Ishikawa (cell line): ENCODE results near the gene MZB1.

Source experiments
- CEBPB ChIP-seq: IDR thresholded peaks from 2 replicates; pipeline ENCODE4 v1.6.1; 2012
- CREB1 ChIP-seq: IDR thresholded peaks from 2 replicates; pipeline ENCODE4 v1.6.1; 2012; ENCODE audit warnings: low read depth
- EGR1 ChIP-seq: IDR thresholded peaks from 2 replicates; pipeline ENCODE4 v1.6.1; 2012
- EP300 ChIP-seq: IDR thresholded peaks from 2 replicates; pipeline ENCODE4 v1.6.1; 2012; ENCODE audit warnings: borderline replicate concordance
- FOXM1 ChIP-seq: IDR thresholded peaks from 2 replicates; pipeline ENCODE4 v1.6.1; 2012; ENCODE audit warnings: low read depth, borderline replicate concordance
- MAX ChIP-seq: IDR thresholded peaks from 2 replicates; pipeline ENCODE4 v1.6.1; 2012
- NFIC ChIP-seq: IDR thresholded peaks from 2 replicates; pipeline ENCODE4 v1.6.1; 2012
- RAD21 ChIP-seq: IDR thresholded peaks from 2 replicates; pipeline ENCODE4 v1.6.1; 2012; ENCODE audit warnings: low read depth
- REST ChIP-seq: IDR thresholded peaks from 2 replicates; pipeline ENCODE4 v1.6.1; 2012; ENCODE audit warnings: low read depth, mild to moderate bottlenecking
- TAF1 ChIP-seq: IDR thresholded peaks from 2 replicates; pipeline ENCODE4 v1.6.1; 2012; ENCODE audit warnings: low read depth, mild to moderate bottlenecking
- TCF12 ChIP-seq: IDR thresholded peaks from 2 replicates; pipeline ENCODE4 v1.6.1; 2012; ENCODE audit warnings: low read depth
- TEAD4 ChIP-seq: IDR thresholded peaks from 2 replicates; pipeline ENCODE4 v1.6.1; 2012
- USF1 ChIP-seq: IDR thresholded peaks from 2 replicates; pipeline ENCODE4 v1.6.1; 2012
- YY1 ChIP-seq: IDR thresholded peaks from 2 replicates; pipeline ENCODE4 v1.6.1; 2012; ENCODE audit warnings: low read depth
- ZBTB7A ChIP-seq: IDR thresholded peaks from 2 replicates; pipeline ENCODE4 v1.6.1; 2012; ENCODE audit warnings: low read depth

MZB1 gene

GRCh38 chr5:139378101-139378825 lies 11.4 kb downstream of the MZB1 start:
- TF ChIP-seq RAD21, result no peak
- TF ChIP-seq CEBPB, result no peak
- TF ChIP-seq ZBTB7A, result no peak
- no peak for TF ChIP-seq CREB1
- no peak for TF ChIP-seq REST
- TF ChIP-seq NFIC, result no peak
- no peak for TF ChIP-seq EP300
- no peak for TF ChIP-seq MAX
- TF ChIP-seq USF1, result no peak
- TF ChIP-seq EGR1, result no peak
- no peak for TF ChIP-seq FOXM1
- no peak for TF ChIP-seq TCF12
- TF ChIP-seq TEAD4, result no peak
- TF ChIP-seq TAF1, result no peak
- TF ChIP-seq YY1, result no peak

- TF ChIP-seq EP300, result no peak
- no peak for TF ChIP-seq TEAD4
- TF ChIP-seq TCF12, result no peak
- TF ChIP-seq EGR1, result no peak
- no peak for TF ChIP-seq ZBTB7A
- TF ChIP-seq USF1, result no peak
- no peak for TF ChIP-seq CREB1
- TF ChIP-seq FOXM1, result no peak
- no peak for TF ChIP-seq NFIC
- TF ChIP-seq CEBPB, result no peak
- TF ChIP-seq RAD21, result no peak
- no peak for TF ChIP-seq TAF1
- no peak for TF ChIP-seq REST
Measured at GRCh38 chr5:139377226-139377625, 12.5 kb downstream of the MZB1 start.

- TF ChIP-seq EP300, result no peak
- no peak for TF ChIP-seq TCF12
- TF ChIP-seq ZBTB7A, result no peak
- no peak for TF ChIP-seq TAF1
- no peak for TF ChIP-seq TEAD4
Measured at GRCh38 chr5:139376364-139376763, 13.3 kb downstream of the MZB1 start.

GRCh38 chr5:139374909-139375308 lies 14.8 kb downstream of the MZB1 start:
- TF ChIP-seq RAD21, result no peak

- TF ChIP-seq EP300 (no peak), TEAD4 (no peak), NFIC (no peak), YY1 (no peak)
Measured at GRCh38 chr5:139371482-139372435, 18.0 kb downstream of the MZB1 start.

- TF ChIP-seq EP300, result no peak
- TF ChIP-seq FOXM1, result no peak
- TF ChIP-seq EGR1, result no peak
- TF ChIP-seq TAF1, result no peak
- TF ChIP-seq RAD21, result no peak
- TF ChIP-seq REST, result no peak
- TF ChIP-seq MAX, result no peak
- no peak for TF ChIP-seq TCF12
- TF ChIP-seq CREB1, result no peak
- no peak for TF ChIP-seq USF1
- TF ChIP-seq CEBPB, result no peak
- no peak for TF ChIP-seq ZBTB7A
- TF ChIP-seq YY1, result no peak
- TF ChIP-seq NFIC, result no peak
- no peak for TF ChIP-seq TEAD4
Measured at GRCh38 chr5:139369181-139369580, 20.5 kb downstream of the MZB1 start.
